AG10803 (cell line): ENCODE results near the gene COASY.

Experiments
- DNase-seq: peaks from one replicate; pipeline ENCODE4 v3.0.0; 2010; ENCODE audit warnings: low read depth
- H3K4me3 ChIP-seq: 2 replicates; pipeline ENCODE4 v1.5.1; 2011; ENCODE audit warnings: mild to moderate bottlenecking, low read length, control low read depth
- TF ChIP-seq, protein P1 (sequence below): conservative IDR thresholded peaks from 2 replicates; pipeline ENCODE4 v1.5.1; 2011; ENCODE audit warnings: mild to moderate bottlenecking, low read length, control low read depth, inconsistent platforms

Gene COASY

DNA sequence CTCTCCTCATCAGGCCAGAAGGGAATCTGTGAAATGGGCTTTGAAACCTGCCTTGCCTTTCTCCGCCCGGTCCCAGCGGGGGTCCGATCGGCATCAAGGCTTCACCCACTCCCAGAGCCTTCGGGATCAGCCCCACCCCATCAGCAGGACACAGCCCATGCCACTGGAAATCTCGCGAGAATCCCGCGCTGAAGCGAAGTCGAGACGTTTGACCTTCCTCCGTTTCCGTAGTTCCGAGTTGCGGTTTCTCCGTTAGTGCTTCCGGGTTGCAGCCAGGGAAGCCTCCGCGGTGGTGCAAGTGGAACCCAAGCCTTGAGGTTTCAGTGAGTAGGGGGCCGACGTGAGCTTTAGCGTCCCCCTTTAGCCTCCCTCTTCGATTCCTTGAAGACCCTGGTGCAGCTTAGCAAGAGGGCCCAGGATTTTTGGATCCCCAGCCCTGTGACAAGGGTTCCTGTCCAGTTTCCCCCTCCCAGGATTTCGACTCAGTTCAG is at the start of gene COASY:
TSS of gene COASY (plus strand) at position 252 of the 491 bp plus-strand sequence. CDS start 475 bp downstream, outside the sequence.
- DNase-seq, result peak; percentile 97
- H3K4me3 ChIP-seq, result peak within 1 kb of the TSS; percentile 95
- TF ChIP-seq, protein P1, sequence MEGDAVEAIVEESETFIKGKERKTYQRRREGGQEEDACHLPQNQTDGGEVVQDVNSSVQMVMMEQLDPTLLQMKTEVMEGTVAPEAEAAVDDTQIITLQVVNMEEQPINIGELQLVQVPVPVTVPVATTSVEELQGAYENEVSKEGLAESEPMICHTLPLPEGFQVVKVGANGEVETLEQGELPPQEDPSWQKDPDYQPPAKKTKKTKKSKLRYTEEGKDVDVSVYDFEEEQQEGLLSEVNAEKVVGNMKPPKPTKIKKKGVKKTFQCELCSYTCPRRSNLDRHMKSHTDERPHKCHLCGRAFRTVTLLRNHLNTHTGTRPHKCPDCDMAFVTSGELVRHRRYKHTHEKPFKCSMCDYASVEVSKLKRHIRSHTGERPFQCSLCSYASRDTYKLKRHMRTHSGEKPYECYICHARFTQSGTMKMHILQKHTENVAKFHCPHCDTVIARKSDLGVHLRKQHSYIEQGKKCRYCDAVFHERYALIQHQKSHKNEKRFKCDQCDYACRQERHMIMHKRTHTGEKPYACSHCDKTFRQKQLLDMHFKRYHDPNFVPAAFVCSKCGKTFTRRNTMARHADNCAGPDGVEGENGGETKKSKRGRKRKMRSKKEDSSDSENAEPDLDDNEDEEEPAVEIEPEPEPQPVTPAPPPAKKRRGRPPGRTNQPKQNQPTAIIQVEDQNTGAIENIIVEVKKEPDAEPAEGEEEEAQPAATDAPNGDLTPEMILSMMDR, result no peak

DNA sequence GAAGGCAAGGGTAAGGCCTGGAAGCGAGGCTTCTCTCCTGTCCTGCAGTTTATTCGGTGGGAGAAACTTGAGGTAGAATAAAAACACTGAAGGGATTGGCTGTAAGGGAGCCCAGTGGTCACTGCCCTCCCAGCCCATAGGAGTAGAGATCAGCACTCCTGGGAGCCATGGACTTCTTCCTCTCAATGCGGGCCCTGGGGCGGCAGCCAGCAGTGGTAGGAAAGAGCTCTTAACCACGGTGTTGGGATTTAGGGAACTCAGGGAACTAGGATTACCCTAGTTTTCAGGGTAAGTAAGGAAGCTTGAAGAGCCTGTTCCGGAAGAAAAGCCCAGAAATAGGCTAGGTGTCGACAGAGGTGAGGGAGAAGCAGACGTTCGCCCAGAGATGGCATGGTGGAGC is 49.7 kb upstream of the COASY start:
- TF ChIP-seq, protein P1, result no peak
- H3K4me3 ChIP-seq, result no peak overlapping the region
- no peak for DNase-seq

DNA sequence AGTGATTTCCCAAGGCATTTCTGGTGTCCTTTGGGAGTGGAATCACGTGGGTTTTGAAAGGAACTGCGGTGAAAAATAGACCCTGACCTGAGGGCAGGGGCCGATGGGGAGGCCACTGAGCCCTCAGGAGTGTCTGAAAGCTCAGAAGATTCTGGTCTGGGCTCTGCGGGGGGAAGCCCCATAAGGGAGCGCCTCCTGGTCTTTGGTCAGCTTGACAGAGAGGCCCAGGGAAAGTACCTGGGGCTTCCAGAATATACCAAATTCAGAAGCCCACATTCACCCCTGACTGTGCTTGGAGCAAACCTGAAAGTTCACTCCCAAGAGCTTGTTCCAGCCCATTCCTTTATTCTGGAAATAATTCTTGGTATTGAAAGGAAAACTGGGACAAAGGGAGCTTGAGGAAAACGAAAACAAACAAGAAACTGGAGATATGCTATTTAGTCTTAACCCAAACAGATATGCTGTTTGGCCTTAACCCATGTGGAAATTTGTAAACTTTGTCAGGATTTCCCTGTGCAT is 49.2 kb upstream of the COASY start:
- no peak for DNase-seq
- TF ChIP-seq, protein P1, result no peak
- H3K4me3 ChIP-seq, result no peak overlapping the region

DNA sequence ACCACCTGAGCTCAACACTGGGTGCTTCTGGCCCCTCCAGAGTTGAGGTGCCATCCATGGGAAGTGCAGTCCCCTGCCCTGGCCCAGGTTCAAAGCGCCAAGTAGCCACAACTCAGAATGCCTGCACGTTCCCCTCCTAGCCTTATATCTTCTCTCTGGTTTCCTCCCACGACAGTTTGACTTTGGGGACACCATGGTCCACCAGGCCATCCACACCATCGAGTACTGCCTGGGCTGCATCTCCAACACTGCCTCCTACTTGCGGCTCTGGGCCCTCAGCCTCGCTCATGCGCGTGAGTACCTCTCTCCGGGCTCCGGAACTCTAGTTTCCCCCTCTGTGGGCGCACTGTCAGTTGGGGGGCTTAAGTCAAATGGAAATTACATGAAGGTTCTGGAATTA is 48.3 kb upstream of the COASY start:
- TF ChIP-seq, protein P1, result no peak
- no peak for DNase-seq
- H3K4me3 ChIP-seq, result no peak overlapping the region

DNA sequence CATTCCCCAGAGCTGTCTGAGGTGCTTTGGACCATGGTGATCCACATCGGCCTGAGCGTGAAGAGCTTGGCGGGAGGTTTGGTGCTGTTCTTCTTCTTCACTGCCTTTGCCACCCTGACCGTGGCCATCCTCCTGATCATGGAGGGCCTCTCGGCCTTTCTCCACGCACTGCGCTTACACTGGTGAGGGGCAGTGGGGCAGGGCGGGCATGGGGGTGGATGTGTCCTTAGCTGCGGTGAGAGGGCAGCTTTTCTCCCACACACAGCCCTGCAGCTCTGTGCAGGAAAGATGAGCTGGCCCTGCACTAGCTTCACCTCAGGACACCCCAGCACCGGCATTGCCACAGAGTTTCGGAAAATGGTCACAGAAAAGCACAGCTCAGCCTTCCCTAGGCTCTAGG is 47.7 kb upstream of the COASY start:
- no peak for DNase-seq
- H3K4me3 ChIP-seq, result no peak overlapping the region
- TF ChIP-seq, protein P1, result no peak

DNA sequence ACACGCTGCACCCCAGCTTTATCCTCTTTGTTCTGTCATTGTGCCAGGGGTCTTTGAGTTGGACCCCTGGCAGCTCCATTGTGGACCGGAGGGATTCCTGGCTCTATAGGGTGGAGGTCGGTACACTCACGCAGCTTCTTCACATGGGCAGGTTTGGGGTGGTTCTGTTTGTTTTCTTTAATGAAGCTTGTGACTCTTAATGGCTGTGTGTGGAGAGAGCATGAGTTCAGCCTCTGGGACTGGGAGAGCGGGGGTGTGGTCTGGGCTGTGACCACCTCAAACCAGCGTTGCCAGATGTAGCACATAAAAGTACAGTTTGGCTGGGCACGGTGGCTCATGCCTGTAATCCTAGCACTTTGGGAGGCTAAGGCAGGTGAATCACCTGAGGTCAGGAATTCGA is 47.1 kb upstream of the COASY start:
- DNase-seq, result no peak
- TF ChIP-seq, protein P1, result no peak
- H3K4me3 ChIP-seq, result no peak overlapping the region

DNA sequence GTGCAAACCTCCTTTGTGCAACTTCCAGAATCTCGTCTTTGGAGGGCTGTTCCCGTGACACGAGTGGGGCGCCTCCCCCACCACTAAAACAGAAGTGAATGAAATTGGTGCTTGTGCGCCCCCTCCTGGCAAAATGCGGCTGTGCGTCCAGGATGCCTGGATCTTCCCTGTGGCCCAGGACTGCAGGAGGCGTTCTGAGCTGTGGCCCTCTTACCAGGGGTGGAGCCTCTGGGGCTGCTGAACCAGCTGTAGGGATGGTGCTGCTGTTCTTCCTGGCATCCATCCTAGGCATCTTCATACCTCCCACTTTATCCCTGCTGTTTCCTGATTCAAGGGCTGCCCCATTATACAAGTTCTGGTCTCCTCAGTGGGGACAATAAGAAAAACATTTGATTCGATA is 44.4 kb upstream of the COASY start:
- DNase-seq, result peak; percentile 97
- H3K4me3 ChIP-seq, result no peak overlapping the region
- TF ChIP-seq, protein P1, result peak; percentile 95
